Loucy (cell line): ENCODE data around the gene TAS2R40.
"Not testable (repeated sequence)": the region's sequence is repeated elsewhere in the genome, so short reads cannot be mapped to it uniquely, and the experiment has no call there.

Source experiments
- H2AFZ ChIP-seq: fragments of 200-600 bp; sonication (generic); 2 replicates; pipeline ENCODE4 v1.6.0; 2016; ENCODE audit warnings: antibody characterized with exemption, mild to moderate bottlenecking, low read length, moderate library complexity
- H3F3A ChIP-seq: fragments of 200-600 bp; 2 replicates; pipeline ENCODE4 v1.6.0; 2016; ENCODE audit warnings: antibody characterized with exemption, low read depth, mild to moderate bottlenecking
- H3K27me3 ChIP-seq: fragments of 200-600 bp; sonication (generic); 2 replicates; pipeline ENCODE4 v1.6.1; 2014; ENCODE audit warnings: low read length, mild to moderate bottlenecking; ENCODE audit not compliant: insufficient read depth, poor library complexity, severe bottlenecking
- H3K36me3 ChIP-seq: fragments of 200-600 bp; sonication (generic); 2 replicates; pipeline ENCODE4 v1.6.1; 2016; ENCODE audit warnings: low read length; ENCODE audit not compliant: insufficient read depth
- H3K4me1 ChIP-seq: fragments of 200-600 bp; sonication (generic); 2 replicates; pipeline ENCODE4 v1.5.1; 2014; ENCODE audit warnings: low read length, mild to moderate bottlenecking; ENCODE audit not compliant: insufficient read depth, poor library complexity, severe bottlenecking
- H3K4me2 ChIP-seq: fragments of 200-600 bp; sonication (generic); 2 replicates; pipeline ENCODE4 v1.6.0; 2014; ENCODE audit warnings: antibody characterized with exemption, low read length, low read depth, mild to moderate bottlenecking; ENCODE audit not compliant: poor library complexity, severe bottlenecking
- H3K4me3 ChIP-seq: fragments of 200-600 bp; sonication (generic); 2 replicates; pipeline ENCODE4 v1.5.1; 2014; ENCODE audit warnings: low read length, mild to moderate bottlenecking, mixed read lengths; ENCODE audit not compliant: poor library complexity, severe bottlenecking
- H3K79me2 ChIP-seq: fragments of 200-600 bp; sonication (generic); 2 replicates; pipeline ENCODE4 v1.6.1; 2014; ENCODE audit warnings: low read length; ENCODE audit not compliant: insufficient read depth
- H3K9ac ChIP-seq: fragments of 200-600 bp; sonication (generic); 2 replicates; pipeline ENCODE4 v1.6.0; 2014; ENCODE audit warnings: mild to moderate bottlenecking, low read depth, low read length, moderate library complexity; ENCODE audit not compliant: poor library complexity, severe bottlenecking
- H3K9me2 ChIP-seq: fragments of 200-600 bp; sonication (generic); replicated peaks from 2 replicates; pipeline ENCODE4 v1.6.1; 2016; ENCODE audit warnings: low read depth, low read length, mixed read lengths
- H3K9me3 ChIP-seq: fragments of 200-600 bp; sonication (generic); 2 replicates; pipeline ENCODE4 v1.6.1; 2014; ENCODE audit warnings: mild to moderate bottlenecking, antibody characterized with exemption, low read length, low read depth; ENCODE audit not compliant: insufficient read depth
- H4K20me1 ChIP-seq: fragments of 200-600 bp; sonication (generic); 2 replicates; pipeline ENCODE4 v1.6.0; 2014; ENCODE audit warnings: antibody characterized with exemption, low read length, mild to moderate bottlenecking; ENCODE audit not compliant: insufficient read depth, poor library complexity, severe bottlenecking
- EZH2phosphoT487 ChIP-seq: fragments of 200-600 bp; IDR thresholded peaks from 2 replicates; pipeline ENCODE4 v1.6.1; 2018; ENCODE audit warnings: antibody characterized with exemption, mild to moderate bottlenecking, moderate library complexity, borderline replicate concordance
- TF ChIP-seq, protein P1 (sequence below): fragments of 200-600 bp; sonication (generic); conservative IDR thresholded peaks from 2 replicates; pipeline ENCODE4 v1.5.1; 2014; ENCODE audit warnings: mild to moderate bottlenecking, antibody characterized with exemption, low read length

Gene TAS2R40

DNA sequence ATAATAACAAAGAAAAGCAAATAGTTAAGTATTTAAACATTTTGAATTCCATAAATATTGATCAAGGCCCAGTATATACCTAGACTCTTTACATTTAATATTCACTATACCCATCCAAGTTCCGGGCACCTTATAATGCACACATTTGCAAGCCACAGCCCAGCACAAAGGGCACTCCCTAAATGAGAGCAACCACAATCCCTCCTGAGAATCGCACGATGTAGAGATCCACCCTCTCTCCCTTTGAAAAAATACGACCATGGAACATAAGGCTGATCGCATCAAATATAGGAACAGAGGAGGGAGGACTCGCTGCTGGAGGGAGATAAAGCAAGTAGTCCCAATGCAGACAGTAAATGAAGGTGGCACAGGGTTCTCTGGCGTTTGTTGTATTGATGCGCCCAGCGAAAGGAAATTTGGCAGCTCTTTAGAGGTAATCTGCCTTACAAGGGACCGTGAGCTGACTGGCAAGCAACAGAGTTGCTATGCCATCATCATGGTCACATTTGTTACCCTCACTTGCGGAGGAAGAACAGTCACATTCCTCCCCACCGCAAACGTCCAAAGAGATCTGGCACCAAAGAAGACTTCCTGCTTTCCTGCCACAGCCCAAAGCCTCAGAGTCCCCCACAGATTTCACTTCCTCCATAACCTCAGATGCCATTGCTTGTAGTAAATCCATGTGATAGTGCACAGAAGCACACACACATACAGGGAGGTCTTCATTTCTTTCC, 16.1 kb upstream of the TAS2R40 start:
- Histone ChIP-seq H3K4me1 (peaks cover 20% of the 10 kb centered on the region), H3K9me3 (no peaks in the 10 kb centered on the region), H4K20me1 (no peaks in the 10 kb centered on the region), H2AFZ (peak overlapping the region; percentile 69), H3F3A (no peaks in the 10 kb centered on the region), H3K9me2 (no peaks in the 10 kb centered on the region), H3K9ac (peak overlapping the region; percentile 67), H3K79me2 (no peaks in the 10 kb centered on the region), H3K4me2 (peak overlapping the region; percentile 87), H3K36me3 (no peaks in the 10 kb centered on the region), H3K27me3 (no peaks in the 10 kb centered on the region), H3K4me3 (peak overlapping the region; percentile 69)
- no peak for TF ChIP-seq EZH2phosphoT487
- TF ChIP-seq, protein P1, sequence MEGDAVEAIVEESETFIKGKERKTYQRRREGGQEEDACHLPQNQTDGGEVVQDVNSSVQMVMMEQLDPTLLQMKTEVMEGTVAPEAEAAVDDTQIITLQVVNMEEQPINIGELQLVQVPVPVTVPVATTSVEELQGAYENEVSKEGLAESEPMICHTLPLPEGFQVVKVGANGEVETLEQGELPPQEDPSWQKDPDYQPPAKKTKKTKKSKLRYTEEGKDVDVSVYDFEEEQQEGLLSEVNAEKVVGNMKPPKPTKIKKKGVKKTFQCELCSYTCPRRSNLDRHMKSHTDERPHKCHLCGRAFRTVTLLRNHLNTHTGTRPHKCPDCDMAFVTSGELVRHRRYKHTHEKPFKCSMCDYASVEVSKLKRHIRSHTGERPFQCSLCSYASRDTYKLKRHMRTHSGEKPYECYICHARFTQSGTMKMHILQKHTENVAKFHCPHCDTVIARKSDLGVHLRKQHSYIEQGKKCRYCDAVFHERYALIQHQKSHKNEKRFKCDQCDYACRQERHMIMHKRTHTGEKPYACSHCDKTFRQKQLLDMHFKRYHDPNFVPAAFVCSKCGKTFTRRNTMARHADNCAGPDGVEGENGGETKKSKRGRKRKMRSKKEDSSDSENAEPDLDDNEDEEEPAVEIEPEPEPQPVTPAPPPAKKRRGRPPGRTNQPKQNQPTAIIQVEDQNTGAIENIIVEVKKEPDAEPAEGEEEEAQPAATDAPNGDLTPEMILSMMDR: no peak

DNA sequence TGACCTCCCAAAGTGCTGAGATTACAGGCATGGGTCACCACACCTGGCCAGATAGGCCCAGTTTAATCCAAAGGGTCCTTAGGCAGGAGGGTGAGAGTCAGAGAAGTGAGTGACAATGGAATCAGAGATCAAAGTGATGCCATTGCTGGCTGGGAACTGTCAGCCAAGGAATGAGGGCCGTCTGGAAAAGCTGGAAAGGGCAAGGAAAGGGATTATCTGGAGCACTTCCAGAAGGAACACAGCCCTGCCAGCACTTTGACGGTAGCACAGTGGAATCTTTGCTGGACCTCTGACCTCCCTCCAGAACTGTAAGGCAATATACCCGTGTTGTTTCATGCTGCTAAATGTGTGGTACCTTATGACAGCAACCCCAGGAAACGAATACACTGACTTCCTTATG, 11.3 kb upstream of the TAS2R40 start:
- Histone ChIP-seq H3K9ac (no peak overlapping the region), H3K4me2 (no peak overlapping the region), H3K9me2 (no peaks in the 10 kb centered on the region), H3K4me3 (no peak overlapping the region), H3K79me2 (no peaks in the 10 kb centered on the region), H3K9me3 (peaks cover 7% of the 10 kb centered on the region; the same call in 1 of the 2 replicates), H4K20me1 (no peaks in the 10 kb centered on the region), H2AFZ (no peak overlapping the region), H3K27me3 (no peaks in the 10 kb centered on the region), H3K36me3 (no peaks in the 10 kb centered on the region), H3F3A (no peaks in the 10 kb centered on the region), H3K4me1 (peaks cover 13% of the 10 kb centered on the region)
- TF ChIP-seq, protein P1: no peak
- no peak for TF ChIP-seq EZH2phosphoT487

DNA sequence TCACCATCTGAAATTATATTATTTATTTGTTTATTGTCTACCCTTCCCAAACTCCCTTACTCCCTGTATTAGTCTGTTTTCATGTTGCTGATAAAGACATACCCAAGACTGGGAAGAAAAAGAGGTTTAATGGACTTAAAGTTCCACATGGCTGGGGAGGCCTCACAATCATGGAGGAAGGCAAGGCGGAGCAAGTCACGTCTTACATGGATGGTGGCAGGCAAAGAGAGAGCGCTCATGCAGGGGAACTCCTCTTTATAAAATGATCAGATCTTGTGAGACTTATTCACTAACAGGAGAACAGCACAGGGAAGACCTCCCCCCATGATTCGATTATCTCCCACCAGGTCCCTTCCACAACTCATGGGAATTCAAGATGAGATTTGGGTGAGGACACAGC, 8.4 kb upstream of the TAS2R40 start:
- not testable (repeated sequence) for H3K4me3 ChIP-seq, H3K4me2 ChIP-seq, H3K36me3 ChIP-seq, H3K27me3 ChIP-seq, H4K20me1 ChIP-seq, H3K9me2 ChIP-seq, H3F3A ChIP-seq, H3K9me3 ChIP-seq, H3K4me1 ChIP-seq, H3K79me2 ChIP-seq, H3K9ac ChIP-seq, H2AFZ ChIP-seq
